ENCODE results near the gene CHGA.

Gene CHGA

GRCh38 chr14:92967346-92967926 lies 44.5 kb downstream of the CHGA start:
- no peak for DNase-seq (ENCODE audit: extremely low spot score)
- POLR2A ChIA-PET: no interaction called here
- CTCF ChIA-PET: no interaction called here
- TF ChIP-seq SUZ12 (IDR thresholded peaks at IDR 0.05): no peak
- TF ChIP-seq FOXM1 (IDR thresholded peaks at IDR 0.05; ENCODE audit: borderline replicate concordance): no peak
- no peak for TF ChIP-seq PKNOX1 (IDR thresholded peaks at IDR 0.05)
- no peak for TF ChIP-seq L3MBTL2 (conservative IDR thresholded peaks at IDR 0.05)
- TF ChIP-seq BHLHE40 (IDR thresholded peaks at IDR 0.05; ENCODE audit: borderline replicate concordance): no peak
- no peak for TF ChIP-seq LEF1 (IDR thresholded peaks at IDR 0.05; ENCODE audit: borderline replicate concordance)
- no peak for TF ChIP-seq HDGF (IDR thresholded peaks at IDR 0.05; ENCODE audit: borderline replicate concordance)
- no peak for TF ChIP-seq FOXA1 (IDR thresholded peaks at IDR 0.05)
- TF ChIP-seq NFRKB (IDR thresholded peaks at IDR 0.05): no peak
- no peak for TF ChIP-seq SP1 (IDR thresholded peaks at IDR 0.05)

- TF ChIP-seq FOXM1 (IDR thresholded peaks at IDR 0.05; ENCODE audit: borderline replicate concordance) (no peak), NFRKB (IDR thresholded peaks at IDR 0.05) (no peak), PKNOX1 (IDR thresholded peaks at IDR 0.05) (no peak), FOXK2 (IDR thresholded peaks at IDR 0.05) (no peak), SP1 (IDR thresholded peaks at IDR 0.05) (no peak), ELF4 (IDR thresholded peaks at IDR 0.05) (no peak), LEF1 (IDR thresholded peaks at IDR 0.05; ENCODE audit: borderline replicate concordance) (no peak)
- POLR2A ChIA-PET: no interaction called here
- DNase-seq (ENCODE audit: extremely low spot score): no peak
- CTCF ChIA-PET: no interaction called here
These were observed 45.5 kb downstream of the CHGA start for GRCh38 chr14:92968291-92969020.

GRCh38 chr14:92969430-92969829 lies 46.5 kb downstream of the CHGA start:
- POLR2A ChIA-PET: no interaction called here

DNA sequence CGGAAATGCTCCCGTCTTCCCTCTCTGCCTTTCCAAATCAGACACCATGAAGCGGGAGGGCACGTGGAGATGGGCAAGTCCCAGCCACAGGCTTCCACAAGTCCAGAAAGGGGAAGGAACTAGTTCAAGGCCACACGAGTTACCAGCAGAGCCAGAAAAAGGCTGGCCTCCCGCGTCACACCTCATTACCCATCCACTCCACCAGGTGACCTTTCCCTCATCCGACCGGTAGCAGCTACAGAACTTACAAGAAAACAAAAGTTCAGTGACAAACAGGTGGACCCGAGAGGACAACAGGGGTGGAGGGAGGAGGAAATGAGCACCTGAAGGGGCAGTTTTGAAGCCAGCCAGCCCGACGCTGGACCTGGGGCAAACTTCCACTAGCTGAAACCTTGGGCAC lies 46.9 kb downstream of the CHGA start:
- DNase-seq (ENCODE audit: extremely low spot score): no peak
- ChIA-PET CTCF (no interaction called here), POLR2A (no interaction called here)
- TF ChIP-seq CTBP1 (IDR thresholded peaks at IDR 0.05; ENCODE audit: borderline replicate concordance) (no peak), ARNT (IDR thresholded peaks at IDR 0.05) (no peak), HDGF (IDR thresholded peaks at IDR 0.05; ENCODE audit: borderline replicate concordance) (no peak), FOXM1 (IDR thresholded peaks at IDR 0.05; ENCODE audit: borderline replicate concordance) (no peak), LEF1 (IDR thresholded peaks at IDR 0.05; ENCODE audit: borderline replicate concordance) (no peak), BHLHE40 (IDR thresholded peaks at IDR 0.05; ENCODE audit: borderline replicate concordance) (no peak), ELF4 (IDR thresholded peaks at IDR 0.05) (no peak), SUZ12 (IDR thresholded peaks at IDR 0.05) (no peak), FOXK2 (IDR thresholded peaks at IDR 0.05) (no peak), FOXA1 (IDR thresholded peaks at IDR 0.05) (no peak), PKNOX1 (IDR thresholded peaks at IDR 0.05) (no peak), SP1 (IDR thresholded peaks at IDR 0.05) (no peak)

More at GRCh38 chr14:92969430-92969829, 46.5 kb downstream of the CHGA start:
- TF ChIP-seq CTBP1 (IDR thresholded peaks at IDR 0.05; ENCODE audit: borderline replicate concordance): no peak
- no peak for TF ChIP-seq HDGF (IDR thresholded peaks at IDR 0.05; ENCODE audit: borderline replicate concordance)
- no peak for TF ChIP-seq ZNF384 (IDR thresholded peaks at IDR 0.05)
- no peak for TF ChIP-seq TARDBP (IDR thresholded peaks at IDR 0.05)
- TF ChIP-seq LEF1 (IDR thresholded peaks at IDR 0.05; ENCODE audit: borderline replicate concordance): no peak
- TF ChIP-seq SP1 (IDR thresholded peaks at IDR 0.05): no peak
- no peak for TF ChIP-seq PKNOX1 (IDR thresholded peaks at IDR 0.05)
- no peak for TF ChIP-seq SUZ12 (IDR thresholded peaks at IDR 0.05)
- TF ChIP-seq L3MBTL2 (conservative IDR thresholded peaks at IDR 0.05): no peak
- no peak for TF ChIP-seq ELF4 (IDR thresholded peaks at IDR 0.05)
- TF ChIP-seq FOXA1 (IDR thresholded peaks at IDR 0.05): no peak
- no peak for TF ChIP-seq FOXK2 (IDR thresholded peaks at IDR 0.05)
- TF ChIP-seq BHLHE40 (IDR thresholded peaks at IDR 0.05; ENCODE audit: borderline replicate concordance): no peak
- DNase-seq (ENCODE audit: extremely low spot score): no peak
- CTCF ChIA-PET: no interaction called here

GRCh38 chr14:92970271-92970670 lies 47.3 kb downstream of the CHGA start:
- ChIA-PET CTCF (no interaction called here), POLR2A (no interaction called here)
- TF ChIP-seq FOXA1 (IDR thresholded peaks at IDR 0.05) (no peak), NFRKB (IDR thresholded peaks at IDR 0.05) (no peak), HDGF (IDR thresholded peaks at IDR 0.05; ENCODE audit: borderline replicate concordance) (no peak), SP1 (IDR thresholded peaks at IDR 0.05) (no peak), LEF1 (IDR thresholded peaks at IDR 0.05; ENCODE audit: borderline replicate concordance) (no peak), L3MBTL2 (conservative IDR thresholded peaks at IDR 0.05) (no peak), ZNF384 (IDR thresholded peaks at IDR 0.05) (no peak), BHLHE40 (IDR thresholded peaks at IDR 0.05; ENCODE audit: borderline replicate concordance) (no peak), CTBP1 (IDR thresholded peaks at IDR 0.05; ENCODE audit: borderline replicate concordance) (no peak), FOXM1 (IDR thresholded peaks at IDR 0.05; ENCODE audit: borderline replicate concordance) (no peak), FOXK2 (IDR thresholded peaks at IDR 0.05) (no peak), PKNOX1 (IDR thresholded peaks at IDR 0.05) (no peak), ARNT (IDR thresholded peaks at IDR 0.05) (no peak), SUZ12 (IDR thresholded peaks at IDR 0.05) (no peak), ELF4 (IDR thresholded peaks at IDR 0.05) (no peak), TARDBP (IDR thresholded peaks at IDR 0.05) (no peak)
- no peak for DNase-seq (ENCODE audit: extremely low spot score)

All from HEK293T (cell line).